CD4-positive, alpha-beta T cell (primary cell): ENCODE measurements around the gene RXFP2. TPM values are rescaled to one million over a fixed set of nuclear protein-coding genes. Genes with fewer than 3 reads are reported as not detected.

Experiments
- ATAC-seq: fragments of 200-7000 bp; cut with Tn5 transposase; one replicate; pipeline ENCODE4 v1.10.0; 2022; ENCODE audit warnings: mild to moderate bottlenecking; ENCODE audit not compliant: poor library complexity
- CTCF ChIA-PET: fragments of 350-600 bp; sonication (Branson Sonifier 250); formaldehyde crosslinking; loops from one replicate; lab custom pipeline; 2021; ENCODE audit warnings: antibody characterized with exemption, inconsistent platforms; lab: Charles Lee
- POLR2A ChIA-PET: fragments of 350-600 bp; sonication (Branson Sonifier 250); formaldehyde crosslinking; loops from one replicate; lab custom pipeline; 2021; ENCODE audit warnings: antibody characterized with exemption, inconsistent platforms; lab: Charles Lee
- DNase-seq, 14 experiments: peaks; one replicate each; pipeline ENCODE4 v3.0.0-alpha.2; 2013 to 2020; ENCODE audit warnings: mixed read lengths in 2 of 14
- H3K27ac ChIP-seq, 2 donors: one replicate each; pipeline versions ENCODE4 v1.5.1 to v1.7.0; 2013; ENCODE audit warnings: low read length in 2 of 2, low read depth in 1 of 2, mild to moderate bottlenecking in 1 of 2
- H3K27me3 ChIP-seq, 2 experiments: 1 replicate in 1 of 2; 2 replicates in 1 of 2; pipeline versions ENCODE4 v1.6.1 to v1.7.0; 2013; ENCODE audit warnings: low read length in 2 of 2, control low read depth in 1 of 2, mild to moderate bottlenecking in 1 of 2, moderate library complexity in 1 of 2; ENCODE audit not compliant: insufficient read depth in 2 of 2, control insufficient read depth in 1 of 2
- H3K36me3 ChIP-seq: one replicate; pipeline ENCODE4 v1.6.1; 2013; ENCODE audit warnings: low read length, control low read depth; ENCODE audit not compliant: insufficient read depth
- H3K4me1 ChIP-seq: one replicate; pipeline ENCODE4 v1.6.1; 2013; ENCODE audit warnings: low read length, control low read depth; ENCODE audit not compliant: insufficient read depth
- H3K4me3 ChIP-seq: one replicate; pipeline ENCODE4 v1.5.1; 2013; ENCODE audit warnings: mild to moderate bottlenecking, low read length, moderate library complexity
- H3K9me3 ChIP-seq, 2 experiments: 1 replicate in 1 of 2; 2 replicates in 1 of 2; pipeline versions ENCODE4 v1.6.1 to v1.7.0; 2013; ENCODE audit warnings: low read length in 2 of 2, mild to moderate bottlenecking in 2 of 2, control low read depth in 1 of 2, moderate library complexity in 1 of 2; ENCODE audit not compliant: control insufficient read depth in 1 of 2, insufficient read depth in 1 of 2
- H3K27ac Mint-ChIP-seq: one replicate; pipeline ENCODE4 v1.8.0; 2020; ENCODE audit warnings: mixed read lengths
- H3K27me3 Mint-ChIP-seq: one replicate; pipeline ENCODE4 v1.8.0; 2021; ENCODE audit warnings: mixed read lengths
- H3K36me3 Mint-ChIP-seq: one replicate; pipeline ENCODE4 v1.8.0; 2021; ENCODE audit warnings: low read depth, mixed read lengths
- H3K4me1 Mint-ChIP-seq: one replicate; pipeline ENCODE4 v1.8.0; 2021; ENCODE audit warnings: low read depth, mixed read lengths
- H3K4me3 Mint-ChIP-seq: one replicate; pipeline ENCODE4 v1.8.0; 2020; ENCODE audit warnings: mild to moderate bottlenecking, mixed read lengths
- H3K9me3 Mint-ChIP-seq: one replicate; pipeline ENCODE4 v1.8.0; 2020; ENCODE audit warnings: mixed read lengths
- CTCF ChIP-seq: fragments of 200-600 bp; IDR thresholded peaks from one replicate; pipeline ENCODE4 v1.8.0; 2022; ENCODE audit warnings: antibody characterized with exemption, mild to moderate bottlenecking
- intact Hi-C, 2 experiments: fragments of 100-400 bp; cut with DNase I in 1 of 2; cut with micrococcal nuclease in 1 of 2; formaldehyde crosslinking; loops; one replicate each; pipeline versions ENCODE4 v1.15.1 to v1.9.0; 2023 to 2025; cut with DNase I, micrococcal nuclease
- total RNA-seq, 174 experiments: library from RNA in 2 of 174; stranded (reverse) in 2 of 174; gene quantifications; one replicate each; pipeline ENCODE4 v1.2.3 and lab custom pipeline; 2021 to 2026

Gene RXFP2
- total RNA-seq, 2 experiments from 2014 or later = not detected

DNA sequence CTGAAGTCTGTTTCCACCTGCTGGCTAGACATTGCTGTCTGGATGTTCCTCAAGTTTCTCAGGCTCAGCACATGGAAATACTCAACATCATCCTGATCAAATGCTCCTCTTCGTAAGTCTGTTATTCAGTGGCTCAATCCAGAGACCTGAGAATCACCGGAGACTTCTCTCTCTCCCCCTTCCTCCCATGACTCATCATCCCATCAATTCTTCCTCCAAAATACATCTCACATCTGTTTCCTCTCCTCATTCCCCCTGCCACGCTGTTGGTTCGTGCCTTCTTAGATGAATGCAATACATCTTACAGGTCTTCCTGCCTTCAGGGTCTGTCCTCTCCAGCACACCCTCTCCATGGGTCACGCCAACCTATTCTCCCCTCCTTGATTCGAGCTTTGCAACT lies 7.4 kb upstream of the RXFP2 start:
- Histone ChIP-seq H3K27ac (no peak overlapping the region), H3K9me3 (no peaks in the 10 kb centered on the region), H3K4me1 (no peaks in the 10 kb centered on the region), H3K4me3 (no peak overlapping the region), H3K36me3 (no peaks in the 10 kb centered on the region), H3K27me3 (no peaks in the 10 kb centered on the region)
- intact Hi-C loops = no loop called here
- no peaks in the 10 kb centered on the region for H3K4me1 Mint-ChIP-seq
- ChIA-PET POLR2A (no interaction called here), CTCF (no interaction called here)
- H3K27ac Mint-ChIP-seq = no peak overlapping the region
- DNase-seq = no peak
- no peaks in the 10 kb centered on the region for H3K36me3 Mint-ChIP-seq
- peaks cover 21% of the 10 kb centered on the region for H3K27me3 Mint-ChIP-seq
- no peak for TF ChIP-seq CTCF
- no peak overlapping the region for H3K4me3 Mint-ChIP-seq
- no peaks in the 10 kb centered on the region for H3K9me3 Mint-ChIP-seq
- ATAC-seq = no peak

GRCh38 chr13:31733066-31733465 lies 6.3 kb upstream of the RXFP2 start:
- Mint-ChIP-seq H3K27me3 (peaks cover 21% of the 10 kb centered on the region), H3K9me3 (no peaks in the 10 kb centered on the region), H3K4me3 (no peak overlapping the region), H3K27ac (no peak overlapping the region), H3K4me1 (no peaks in the 10 kb centered on the region), H3K36me3 (no peaks in the 10 kb centered on the region)
- POLR2A ChIA-PET = no interaction called here
- ATAC-seq = no peak
- DNase-seq = no peak
- CTCF ChIA-PET = no interaction called here
- Histone ChIP-seq H3K9me3 (no peaks in the 10 kb centered on the region), H3K36me3 (no peaks in the 10 kb centered on the region), H3K27ac (no peak overlapping the region), H3K27me3 (no peaks in the 10 kb centered on the region), H3K4me3 (no peak overlapping the region), H3K4me1 (no peaks in the 10 kb centered on the region)
- intact Hi-C loops = no loop called here
- no peak for TF ChIP-seq CTCF

DNA sequence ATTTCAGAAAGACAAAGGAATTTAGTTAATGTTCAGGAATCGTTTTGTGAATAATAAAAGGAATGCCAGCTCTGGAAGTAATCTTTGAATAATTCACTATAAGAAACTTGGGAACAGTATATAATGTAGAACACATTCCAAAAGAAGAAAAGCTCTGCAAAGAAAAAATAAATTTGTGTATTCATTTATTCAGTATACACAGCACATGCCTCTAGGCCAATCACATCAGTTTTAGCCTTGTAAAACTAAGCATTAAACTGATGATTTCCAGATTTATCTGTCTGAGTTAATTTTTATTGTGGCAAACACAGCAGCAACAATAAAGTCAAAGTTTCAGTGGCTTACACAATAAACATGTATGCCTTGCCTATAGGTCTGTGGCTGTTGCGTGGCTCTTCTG lies 5.7 kb upstream of the RXFP2 start:
- intact Hi-C loops = no loop called here
- Histone ChIP-seq H3K4me3 (no peak overlapping the region), H3K9me3 (no peaks in the 10 kb centered on the region), H3K27ac (no peak overlapping the region), H3K27me3 (no peaks in the 10 kb centered on the region), H3K36me3 (no peaks in the 10 kb centered on the region), H3K4me1 (no peaks in the 10 kb centered on the region)
- TF ChIP-seq CTCF = no peak
- H3K36me3 Mint-ChIP-seq = no peaks in the 10 kb centered on the region
- DNase-seq = no peak
- peaks cover 21% of the 10 kb centered on the region for H3K27me3 Mint-ChIP-seq
- no peak for ATAC-seq
- ChIA-PET POLR2A (no interaction called here), CTCF (no interaction called here)
- no peak overlapping the region for H3K4me3 Mint-ChIP-seq
- H3K27ac Mint-ChIP-seq = no peak overlapping the region
- H3K4me1 Mint-ChIP-seq = no peaks in the 10 kb centered on the region
- no peaks in the 10 kb centered on the region for H3K9me3 Mint-ChIP-seq
